Right lobe of liver (tissue), 6 donors: ENCODE results near the gene FGF22. TPM values are rescaled to one million over a fixed set of nuclear protein-coding genes. Genes with fewer than 3 reads are reported as not detected.

Experiments
- ATAC-seq, 4 donors: fragments of 200-7000 bp; cut with Tn5 transposase; one replicate each; pipeline ENCODE4 v1.9.1; 2020; ENCODE audit warnings: mild to moderate bottlenecking in 4 of 4, moderate library complexity in 4 of 4
- DNase-seq, 3 donors: peaks; one replicate each; pipeline ENCODE4 v3.0.0-alpha.2; 2020
- H3K27ac ChIP-seq, 3 donors: fragments of 200-600 bp; one replicate each; pipeline ENCODE4 v1.8.0; 2022
- H3K27me3 ChIP-seq, 2 donors: fragments of 200-600 bp; one replicate each; pipeline ENCODE4 v1.8.0; 2022
- H3K36me3 ChIP-seq, 4 donors: fragments of 200-600 bp; sonication (generic) in 1 of 4; one replicate each; pipeline versions ENCODE4 v1.5.1 to v1.8.0; 2017 to 2022; ENCODE audit warnings: control low read depth in 1 of 4
- H3K4me1 ChIP-seq, 4 donors: fragments of 200-600 bp; sonication (generic) in 1 of 4; one replicate each; pipeline versions ENCODE4 v1.5.1 to v1.8.0; 2017 to 2022; ENCODE audit warnings: control low read depth in 1 of 4
- H3K4me3 ChIP-seq, 3 donors: fragments of 200-600 bp; one replicate each; pipeline ENCODE4 v1.8.0; 2022
- H3K9me3 ChIP-seq, 4 donors: fragments of 200-600 bp; sonication (generic) in 1 of 4; one replicate each; pipeline versions ENCODE4 v1.5.1 to v1.8.0; 2017 to 2022; ENCODE audit warnings: control low read depth in 1 of 4
- POLR2A ChIP-seq: fragments of 450-650 bp; IDR thresholded peaks from one replicate; pipeline ENCODE4 v1.6.1; 2017; ENCODE audit warnings: antibody characterized with exemption, mild to moderate bottlenecking
- WGBS: methylation state at CpG from one replicate; pipeline ENCODE4 v1.1.6; 2018; ENCODE audit warnings: low coverage, low lambda C conversion rate; ENCODE audit not compliant: insufficient coverage; ENCODE audit errors: missing lambda C conversion rate; 5-methylcytosine and 5-hydroxymethylcytosine counted together
- intact Hi-C, 2 donors: fragments of 100-400 bp; cut with DNase I; formaldehyde crosslinking; loops; one replicate each; pipeline versions ENCODE4 v1.11.2 to v1.14.1; 2022
- total RNA-seq, 6 experiments: library from RNA; depleted of rRNA in 2 of 6; stranded (reverse); fragments of >200 nt in 2 of 6; fragmentation: NEBNext Ultra II Directional in 3 of 6; extraction: Animal tissue kit (Norgen Biotek cat#: 25700) in 3 of 6; gene quantifications; one replicate each; pipeline versions ENCODE4 v1.1.0 to v1.2.4, GENCODE V29; 2016 to 2023
- TF ChIP-seq, protein P1 (sequence below), 4 donors: fragments of 200-600 bp in 3 of 4; fragments of 450-650 bp in 1 of 4; IDR thresholded peaks; one replicate each; pipeline versions ENCODE4 v1.5.1 to v1.8.0; 2016 to 2022; ENCODE audit warnings: antibody characterized with exemption in 4 of 4, mild to moderate bottlenecking in 2 of 4
- donor health status: DM: no; HTN: yes; CAD: no.
- donor health status: DM: no; HTN: no; CAD: no.
- donor health status: DM: no; HTN: no; CAD: no.
- donor health status: DM: no; HTN: yes; CAD: no.
- donor health status: DM: no; HTN: yes; CAD: no.

FGF22 gene
- total RNA-seq, 6 experiments from 2014 or later, result 0.15 TPM; not detected in 5

DNA sequence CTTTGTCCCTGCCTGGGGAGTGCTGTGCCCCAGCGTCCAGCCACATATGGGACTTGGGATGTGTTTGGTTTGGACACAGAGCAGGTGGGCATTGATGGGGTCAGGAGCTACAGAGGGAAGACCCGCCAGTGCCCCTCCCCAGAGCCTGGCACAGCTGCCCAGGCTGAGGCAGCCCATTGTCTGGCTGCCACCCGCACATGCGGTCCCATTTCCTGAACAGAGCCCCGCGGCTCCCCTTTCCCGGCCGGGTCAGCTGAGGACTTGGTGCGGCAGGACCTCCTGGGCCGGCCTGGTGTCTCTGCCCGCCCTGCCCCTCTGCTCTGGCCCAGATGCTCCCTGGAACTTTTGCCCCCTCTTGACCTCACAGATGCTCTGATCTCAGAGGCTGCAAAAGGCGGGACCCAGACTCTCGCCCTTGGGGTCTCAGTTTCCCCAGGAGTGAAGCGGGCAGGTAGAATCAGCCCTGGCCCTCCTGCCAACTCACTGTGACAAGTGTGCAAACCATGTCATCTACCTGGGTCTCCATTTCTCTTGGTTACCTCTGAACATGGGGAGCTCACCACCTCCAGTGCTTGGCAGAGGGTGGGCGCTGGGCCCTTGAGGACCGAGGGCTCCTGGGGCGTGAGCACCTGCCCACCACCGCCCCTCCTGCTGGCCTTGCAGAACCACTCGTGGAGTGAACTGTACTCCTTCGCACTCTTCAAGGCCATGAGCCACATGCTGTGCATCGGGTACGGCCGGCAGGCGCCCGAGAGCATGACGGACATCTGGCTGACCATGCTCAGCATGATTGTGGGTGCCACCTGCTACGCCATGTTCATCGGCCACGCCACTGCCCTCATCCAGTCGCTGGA, 32.2 kb upstream of the FGF22 start:
- no peak overlapping the region for H3K27ac ChIP-seq
- H3K36me3 ChIP-seq, result no peaks in the 10 kb centered on the region
- intact Hi-C loops, result no loop called here
- no peak for TF ChIP-seq POLR2A
- TF ChIP-seq, protein P1, sequence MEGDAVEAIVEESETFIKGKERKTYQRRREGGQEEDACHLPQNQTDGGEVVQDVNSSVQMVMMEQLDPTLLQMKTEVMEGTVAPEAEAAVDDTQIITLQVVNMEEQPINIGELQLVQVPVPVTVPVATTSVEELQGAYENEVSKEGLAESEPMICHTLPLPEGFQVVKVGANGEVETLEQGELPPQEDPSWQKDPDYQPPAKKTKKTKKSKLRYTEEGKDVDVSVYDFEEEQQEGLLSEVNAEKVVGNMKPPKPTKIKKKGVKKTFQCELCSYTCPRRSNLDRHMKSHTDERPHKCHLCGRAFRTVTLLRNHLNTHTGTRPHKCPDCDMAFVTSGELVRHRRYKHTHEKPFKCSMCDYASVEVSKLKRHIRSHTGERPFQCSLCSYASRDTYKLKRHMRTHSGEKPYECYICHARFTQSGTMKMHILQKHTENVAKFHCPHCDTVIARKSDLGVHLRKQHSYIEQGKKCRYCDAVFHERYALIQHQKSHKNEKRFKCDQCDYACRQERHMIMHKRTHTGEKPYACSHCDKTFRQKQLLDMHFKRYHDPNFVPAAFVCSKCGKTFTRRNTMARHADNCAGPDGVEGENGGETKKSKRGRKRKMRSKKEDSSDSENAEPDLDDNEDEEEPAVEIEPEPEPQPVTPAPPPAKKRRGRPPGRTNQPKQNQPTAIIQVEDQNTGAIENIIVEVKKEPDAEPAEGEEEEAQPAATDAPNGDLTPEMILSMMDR (IDR thresholded peaks at IDR 0.05), result no peak
- H3K4me1 ChIP-seq, result no peaks in the 10 kb centered on the region
- no peak for ATAC-seq
- no peak overlapping the region for H3K4me3 ChIP-seq
- no peaks in the 10 kb centered on the region for H3K27me3 ChIP-seq
- DNase-seq, result no peak
- no peaks in the 10 kb centered on the region for H3K9me3 ChIP-seq
- 86% methylated on average over 6 of the region's 30 CpGs for WGBS

DNA sequence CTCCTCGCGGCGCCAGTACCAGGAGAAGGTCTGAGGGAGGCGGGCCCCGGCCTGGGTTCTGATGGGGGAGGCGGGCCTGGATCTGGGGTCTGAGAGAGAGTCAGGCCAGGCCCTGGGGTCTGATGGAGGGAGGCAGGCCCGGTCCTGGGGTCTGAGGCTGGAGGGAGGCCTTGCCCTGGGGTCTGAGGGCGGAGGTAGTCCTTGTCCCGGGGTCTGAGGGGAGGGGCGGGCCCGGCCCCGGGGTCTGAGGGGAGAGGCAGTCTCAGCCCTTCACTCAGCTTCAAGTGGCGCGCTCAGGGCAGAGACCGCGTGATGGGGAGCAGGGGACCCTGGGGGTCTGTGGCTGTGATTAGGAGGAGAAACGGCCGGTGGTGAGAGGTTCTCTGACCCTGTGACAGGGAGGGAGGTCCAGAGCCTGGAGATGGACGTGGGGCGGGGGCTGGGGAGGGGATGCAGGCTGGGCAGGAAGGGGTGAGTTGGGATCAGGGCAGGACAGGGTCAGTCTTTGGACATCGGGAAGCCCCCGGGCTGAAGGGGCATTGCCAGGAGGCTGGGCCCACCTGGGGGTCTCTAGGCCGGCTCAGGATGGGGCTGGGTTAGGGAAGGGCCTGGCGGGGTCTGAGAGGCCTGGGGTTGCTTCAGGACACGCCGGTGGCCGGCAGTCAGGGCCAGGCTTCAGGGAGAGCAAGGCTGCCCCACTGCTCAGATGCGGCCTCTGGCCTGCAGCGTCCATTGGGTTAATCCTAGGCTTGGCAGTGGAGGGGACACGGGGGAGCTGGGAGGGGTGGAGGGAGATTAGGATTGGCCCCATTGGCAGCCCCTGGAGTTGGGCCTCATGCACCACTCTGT, 31.3 kb upstream of the FGF22 start:
- TF ChIP-seq, protein P1 (IDR thresholded peaks at IDR 0.05), result no peak
- TF ChIP-seq POLR2A, result no peak
- Histone ChIP-seq H3K36me3 (no peaks in the 10 kb centered on the region), H3K4me3 (no peak overlapping the region), H3K27me3 (no peaks in the 10 kb centered on the region), H3K9me3 (no peaks in the 10 kb centered on the region), H3K27ac (no peak overlapping the region), H3K4me1 (no peaks in the 10 kb centered on the region)
- DNase-seq (peak in 1 of 3 donors; percentile 40), ATAC-seq (peak in 1 of 4 donors; percentile 3)
- intact Hi-C loops, result no loop called here
- WGBS, result 71% methylated on average over 5 of the region's 30 CpGs

DNA sequence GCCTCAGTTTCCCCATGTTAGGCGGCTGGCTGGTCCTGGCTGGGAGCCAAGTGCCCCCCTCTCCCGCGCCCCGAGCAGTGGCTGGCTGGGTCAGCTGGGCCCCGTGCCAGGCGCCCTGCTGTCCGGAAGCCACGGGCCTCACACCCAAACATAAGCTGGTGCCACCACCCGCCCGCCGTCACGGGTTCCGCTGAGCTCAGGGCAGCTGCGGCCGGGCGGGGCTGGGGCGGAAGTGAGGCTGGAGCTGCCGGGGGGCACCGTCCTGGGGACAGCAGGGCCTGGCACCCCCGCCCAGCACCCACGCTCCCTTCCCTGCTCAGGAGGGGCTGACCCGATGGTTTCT, 30.7 kb upstream of the FGF22 start:
- 50% methylated on average over 6 of the region's 22 CpGs for WGBS
- H3K4me1 ChIP-seq, result no peaks in the 10 kb centered on the region
- no peak overlapping the region for H3K4me3 ChIP-seq
- H3K9me3 ChIP-seq, result no peaks in the 10 kb centered on the region
- peak in 2 of 3 donors; percentile 51 for DNase-seq
- intact Hi-C loops, result no loop called here
- no peak for TF ChIP-seq POLR2A
- TF ChIP-seq, protein P1 (IDR thresholded peaks at IDR 0.05), result no peak
- H3K27me3 ChIP-seq, result no peaks in the 10 kb centered on the region
- H3K36me3 ChIP-seq, result no peaks in the 10 kb centered on the region
- no peak overlapping the region for H3K27ac ChIP-seq
- peak; percentile 24 to 43 (median 30) for ATAC-seq

DNA sequence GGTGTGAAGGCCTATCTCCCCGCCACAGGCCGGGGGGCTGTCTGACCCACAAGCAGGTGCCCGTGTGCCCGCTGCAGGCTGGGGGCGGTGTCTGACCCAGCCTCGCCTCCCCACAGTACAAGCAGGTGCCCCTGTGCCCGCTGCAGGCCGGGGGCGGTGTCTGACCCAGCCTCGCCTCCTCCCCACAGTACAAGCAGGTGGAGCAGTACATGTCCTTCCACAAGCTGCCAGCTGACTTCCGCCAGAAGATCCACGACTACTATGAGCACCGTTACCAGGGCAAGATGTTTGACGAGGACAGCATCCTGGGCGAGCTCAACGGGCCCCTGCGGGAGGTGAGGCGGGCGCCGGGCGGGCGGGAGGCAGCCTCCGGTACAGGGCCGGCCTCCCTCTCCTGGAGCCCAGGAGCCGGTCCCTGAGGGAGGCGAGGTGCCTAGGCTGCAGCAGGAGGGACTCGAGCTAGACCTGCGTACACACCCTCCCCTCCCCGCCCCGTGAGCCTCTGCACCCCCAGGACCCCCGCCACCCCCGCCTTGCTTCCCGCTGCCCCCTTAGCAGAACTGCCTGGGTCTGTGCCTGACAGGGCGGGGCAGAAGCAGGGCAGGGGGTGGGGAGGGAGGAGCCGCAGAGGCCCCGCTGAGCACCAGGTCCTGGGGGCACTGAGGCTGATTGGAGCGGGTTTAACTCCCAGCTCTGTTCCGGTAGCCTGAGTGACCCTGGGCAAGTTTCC, 29.4 kb upstream of the FGF22 start:
- peak in 1 of 3 donors; percentile 43 for DNase-seq
- no peaks in the 10 kb centered on the region for H3K27me3 ChIP-seq
- intact Hi-C loops, result no loop called here
- peak in 1 of 4 donors; percentile 5 for ATAC-seq
- H3K4me1 ChIP-seq, result no peaks in the 10 kb centered on the region
- no peak overlapping the region for H3K27ac ChIP-seq
- no peak for TF ChIP-seq POLR2A
- TF ChIP-seq, protein P1 (IDR thresholded peaks at IDR 0.05), result no peak
- H3K4me3 ChIP-seq, result no peak overlapping the region
- no peaks in the 10 kb centered on the region for H3K36me3 ChIP-seq
- no peaks in the 10 kb centered on the region for H3K9me3 ChIP-seq
- 20% methylated on average over 1 of the region's 38 CpGs for WGBS
